NCI-H2081 (cell line): ENCODE data around the gene HCAR2.
"Not testable (repeated sequence)": the region's sequence is repeated elsewhere in the genome, so short reads cannot be mapped to it uniquely, and the experiment has no call there.

ENCODE experiments used
- DNase-seq, 2 experiments: peaks; one replicate each; lab custom pipeline; 2025; lab: John Stamatoyannopoulos, UW

HCAR2 gene

GRCh38 chr12:122665759-122666158 is 37.4 kb downstream of the HCAR2 start:
- DNase-seq = no peak

GRCh38 chr12:122665349-122665748 is 37.8 kb downstream of the HCAR2 start:
- DNase-seq = no peak

GRCh38 chr12:122661938-122662337 is 41.2 kb downstream of the HCAR2 start:
- DNase-seq = no peak

- DNase-seq = no peak
These were observed 41.9 kb downstream of the HCAR2 start for GRCh38 chr12:122661246-122661645.

- DNase-seq = no peak
These were observed 43.6 kb downstream of the HCAR2 start for GRCh38 chr12:122659579-122659978.

- no peak for DNase-seq
These were observed 46.9 kb downstream of the HCAR2 start for GRCh38 chr12:122656298-122656697.

- DNase-seq = not testable (repeated sequence)
These were observed 49.9 kb downstream of the HCAR2 start for GRCh38 chr12:122653291-122653690.

- no peak for DNase-seq
These were observed 51.5 kb downstream of the HCAR2 start for GRCh38 chr12:122651520-122652224.
